ENCODE results near the gene CRYBA2.

The CRYBA2 gene

GRCh38 chr2:219022616-219023015 lies 29.4 kb upstream of the CRYBA2 start:
- DNase-seq, result no peak

- no peak for DNase-seq
These were observed 28.8 kb upstream of the CRYBA2 start for GRCh38 chr2:219022041-219022440.

DNA sequence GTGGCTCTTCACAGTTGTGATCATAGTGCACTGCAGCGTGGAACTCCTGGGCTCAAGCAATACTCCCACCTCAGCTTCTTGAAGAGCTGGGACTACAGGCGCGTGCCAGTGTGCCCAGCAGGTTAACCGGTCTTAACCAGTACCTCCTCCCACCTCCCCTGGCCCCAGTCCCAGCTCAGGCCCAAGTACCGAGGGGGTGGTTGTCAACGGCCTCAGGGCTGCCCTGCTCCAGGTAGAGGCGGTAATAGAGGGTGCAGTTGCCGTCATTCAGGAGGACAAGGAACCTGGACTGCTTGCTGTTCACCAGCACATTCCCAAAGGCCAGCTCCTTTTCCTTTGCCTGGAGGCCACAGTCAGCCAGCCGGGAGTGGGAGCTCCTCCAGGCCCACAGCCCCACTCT lies 28.4 kb upstream of the CRYBA2 start:
- DNase-seq, result no peak

- DNase-seq, result no peak
These were observed 27.6 kb upstream of the CRYBA2 start for GRCh38 chr2:219020604-219021365.

- no peak for DNase-seq
These were observed 26.2 kb upstream of the CRYBA2 start for GRCh38 chr2:219019436-219019835.

- no peak for DNase-seq
These were observed 25.5 kb upstream of the CRYBA2 start for GRCh38 chr2:219018726-219019125.

DNA sequence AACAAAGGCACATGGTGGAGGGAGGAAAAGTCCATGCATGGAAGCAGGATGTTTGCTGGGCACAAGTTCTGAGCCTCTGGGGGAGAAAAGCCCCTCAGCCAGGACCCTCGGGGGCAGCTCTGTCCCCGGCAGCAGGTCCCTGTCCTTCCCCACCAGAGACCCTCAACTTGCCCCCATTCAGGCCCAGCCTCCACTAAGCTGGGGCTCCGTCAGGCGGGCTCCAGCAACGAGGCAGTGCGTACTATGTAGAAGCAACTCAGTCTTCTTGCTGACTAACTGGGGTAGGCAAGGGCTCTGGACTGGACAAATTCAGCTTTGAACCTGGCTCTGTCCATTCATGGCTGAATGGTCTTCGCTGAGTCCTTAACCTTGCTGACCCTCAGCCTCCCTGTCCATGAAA lies 25.1 kb upstream of the CRYBA2 start:
- no peak for DNase-seq

DNA sequence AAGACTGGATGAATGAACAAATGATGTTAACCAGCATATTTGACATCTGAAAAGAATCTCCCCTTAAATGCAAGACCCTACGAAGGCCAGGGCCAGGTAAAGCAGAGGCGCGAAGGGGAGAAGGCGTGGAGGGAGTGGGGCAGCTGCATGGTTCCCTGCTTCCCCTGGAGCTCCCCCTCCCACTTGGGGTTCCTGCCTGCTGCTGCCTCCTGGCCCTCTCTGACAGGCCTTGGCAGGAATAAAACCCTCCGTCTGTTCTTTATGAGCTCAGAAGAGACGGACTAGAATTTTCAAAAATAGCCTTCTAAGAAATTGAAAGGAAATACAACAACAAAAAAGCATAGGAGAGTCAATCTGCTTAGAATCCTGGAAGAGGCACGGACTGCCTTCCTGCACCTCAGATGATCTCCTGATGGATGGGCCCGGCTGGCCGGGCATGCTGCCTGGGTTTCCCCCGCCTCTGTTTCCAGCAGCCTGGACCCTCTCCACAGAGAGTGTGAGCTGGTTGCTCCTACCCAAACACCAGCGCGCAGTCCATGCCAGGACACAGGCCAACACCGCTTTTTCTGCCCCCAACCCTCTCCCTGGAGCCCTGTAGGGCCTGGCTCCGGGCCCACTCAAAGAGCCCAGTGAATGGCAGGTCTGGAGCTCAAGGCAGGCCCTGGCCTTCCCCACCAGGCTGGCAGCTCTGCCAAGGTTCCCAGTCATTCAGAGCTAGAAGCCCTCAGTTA lies 24.1 kb upstream of the CRYBA2 start:
- DNase-seq, result no peak

GRCh38 chr2:219016721-219017120 lies 23.5 kb upstream of the CRYBA2 start:
- DNase-seq, result no peak

DNA sequence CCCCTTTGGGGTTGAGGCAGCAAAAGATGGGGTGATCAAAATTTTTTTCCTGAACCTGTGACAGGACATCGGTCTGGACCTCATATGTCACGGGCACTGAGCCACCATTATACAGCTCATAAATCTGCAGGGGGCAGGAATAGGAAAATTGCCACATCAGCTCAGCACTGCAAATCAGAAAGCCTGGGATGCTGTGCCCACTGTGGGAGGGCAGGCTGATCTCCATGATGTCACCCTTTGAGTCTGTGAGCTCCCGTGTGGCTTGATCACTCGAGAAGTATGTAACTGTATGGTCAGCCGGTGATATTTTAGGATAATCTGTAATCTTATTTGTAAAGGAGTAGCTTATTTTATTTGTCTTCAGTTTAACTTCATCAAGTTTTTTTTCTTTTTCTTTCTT lies 17.7 kb upstream of the CRYBA2 start:
- no peak for DNase-seq

DNA sequence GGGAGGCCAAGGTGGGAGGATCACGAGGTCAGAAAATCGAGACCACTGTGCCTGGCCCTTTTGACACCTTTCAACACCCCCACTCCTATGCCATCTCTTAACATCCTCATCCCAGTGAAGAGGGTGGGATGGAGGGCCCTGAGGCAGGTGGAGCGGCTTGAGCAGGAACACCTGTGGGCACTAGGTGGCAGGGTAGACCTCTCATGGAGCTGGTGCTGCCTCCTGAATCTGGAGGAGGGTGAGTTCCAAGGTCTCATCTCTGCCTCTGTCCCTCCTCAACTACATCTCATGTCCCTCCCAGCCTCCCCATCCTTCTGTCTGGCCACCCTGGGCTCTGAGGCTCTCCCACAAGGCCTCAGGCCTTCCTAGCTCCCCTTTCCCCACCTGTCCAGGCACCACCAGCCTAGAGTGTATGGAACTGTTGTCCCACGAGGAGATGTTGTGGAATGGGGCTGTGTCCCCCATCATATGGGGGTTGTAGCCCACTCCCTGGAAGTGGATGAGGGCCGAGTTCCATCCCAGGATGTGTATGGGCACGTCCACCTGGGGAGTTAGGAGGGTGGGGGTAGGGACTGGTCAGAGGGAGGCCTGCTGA lies 17.0 kb upstream of the CRYBA2 start:
- peak; percentile 16 for DNase-seq

GRCh38 chr2:219009294-219009693 lies 16.1 kb upstream of the CRYBA2 start:
- no peak for DNase-seq

- no peak for DNase-seq
These were observed 10.8 kb upstream of the CRYBA2 start for GRCh38 chr2:219003979-219004378.

DNA sequence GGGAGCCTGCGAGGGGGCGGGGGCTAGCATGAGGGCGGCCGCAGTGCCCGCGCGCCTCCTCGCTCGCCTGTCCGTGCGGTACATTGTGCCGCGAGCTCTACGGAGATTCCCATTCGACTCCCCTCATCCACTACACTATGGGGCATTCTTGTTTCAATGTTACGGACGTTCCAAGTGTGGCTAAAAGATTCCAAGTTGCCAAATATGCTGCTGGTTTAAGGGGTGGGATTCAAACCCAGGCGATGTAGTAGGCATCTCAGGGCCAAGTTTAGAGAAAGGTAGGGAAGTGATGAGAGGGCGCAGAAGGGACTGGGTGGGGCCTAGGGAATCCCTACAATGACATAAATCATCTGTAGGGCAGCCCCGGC lies 10.0 kb upstream of the CRYBA2 start:
- DNase-seq, result no peak

DNA sequence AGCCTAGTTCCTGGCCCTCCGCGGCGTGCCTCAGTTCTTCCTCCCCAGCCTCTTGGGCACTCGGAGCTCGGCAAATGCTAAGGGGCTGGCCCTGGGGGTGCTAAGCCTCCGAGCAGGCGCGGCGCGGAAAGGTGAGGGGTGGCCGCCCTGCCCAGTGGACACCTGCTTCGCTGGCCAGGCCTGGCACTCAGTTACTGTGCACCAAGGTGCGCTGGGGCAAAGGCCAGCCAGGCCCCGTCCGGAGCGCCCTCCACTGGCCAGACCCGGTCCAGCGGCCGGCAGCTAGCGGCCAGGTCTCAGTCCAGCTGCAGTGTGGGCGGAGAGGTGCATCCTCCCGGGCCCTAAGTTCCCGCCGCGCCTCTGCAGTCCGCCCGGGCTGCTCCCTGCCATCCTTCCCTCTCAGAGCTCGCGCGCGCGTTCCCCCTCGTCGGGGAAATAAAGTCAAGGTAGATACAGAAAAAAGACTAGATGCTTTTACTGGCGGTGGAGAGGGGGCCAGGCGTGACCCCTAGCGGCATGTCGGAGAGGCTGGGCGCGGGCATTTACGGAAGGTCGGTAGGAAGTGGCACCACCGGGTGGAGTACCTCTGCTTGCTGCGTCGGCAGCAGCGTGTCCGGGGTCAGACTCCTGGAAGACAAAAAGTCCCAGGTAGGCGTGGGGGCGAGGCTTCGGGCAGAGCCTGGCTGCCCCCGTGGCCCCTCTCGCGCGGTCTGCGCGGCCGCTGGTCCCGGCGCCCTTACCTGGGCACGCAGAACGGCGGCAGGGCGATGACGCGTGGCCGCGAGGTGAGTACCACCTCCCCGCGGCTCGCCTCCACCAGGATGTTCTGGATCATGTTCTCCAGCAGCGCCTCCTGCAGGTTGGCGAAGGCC lies 9.4 kb upstream of the CRYBA2 start:
- DNase-seq, result no peak

DNA sequence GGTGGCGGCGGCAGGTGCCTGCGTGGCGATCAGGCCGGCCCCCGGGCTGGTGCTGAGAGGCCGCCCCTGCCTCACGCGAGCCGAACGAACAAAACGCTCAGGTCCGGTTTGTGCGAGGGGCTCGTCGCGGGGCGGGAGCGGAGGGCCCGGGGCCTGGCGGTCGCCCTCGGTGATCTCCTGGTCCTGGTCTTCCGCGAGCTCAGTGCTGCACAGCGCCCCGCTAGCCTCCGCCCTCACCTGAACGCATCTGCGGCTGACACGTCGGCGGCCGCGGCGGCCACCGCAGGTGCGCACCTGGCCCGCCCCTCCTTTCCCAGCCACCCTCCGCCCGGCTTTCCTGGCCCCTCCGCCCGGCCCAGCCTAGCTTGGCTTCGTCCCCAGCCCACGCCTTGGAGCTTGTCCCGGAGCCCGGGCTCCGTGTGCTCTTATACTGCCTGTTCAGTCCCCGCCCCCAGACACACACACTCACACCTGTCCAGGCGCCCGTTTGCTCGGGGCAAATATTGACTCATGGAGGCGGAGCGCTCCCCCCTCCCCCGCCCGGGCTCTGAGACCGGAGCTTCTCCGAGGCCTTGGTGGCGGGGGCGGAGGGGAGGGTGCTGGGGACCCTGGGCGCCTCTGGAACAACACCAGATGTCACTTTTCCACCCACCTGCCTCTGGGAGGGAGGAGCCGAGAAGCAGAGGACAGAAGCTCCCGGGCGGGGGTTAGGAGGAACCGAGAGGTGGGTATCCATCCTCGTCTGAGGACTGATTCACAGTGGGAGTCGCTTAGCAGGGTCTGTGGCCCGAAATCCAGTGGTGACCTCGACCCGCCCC lies 8.6 kb upstream of the CRYBA2 start:
- peak; percentile 91 for DNase-seq

- DNase-seq, result peak; percentile 26
These were observed 7.9 kb upstream of the CRYBA2 start for GRCh38 chr2:219001100-219001576.

DNA sequence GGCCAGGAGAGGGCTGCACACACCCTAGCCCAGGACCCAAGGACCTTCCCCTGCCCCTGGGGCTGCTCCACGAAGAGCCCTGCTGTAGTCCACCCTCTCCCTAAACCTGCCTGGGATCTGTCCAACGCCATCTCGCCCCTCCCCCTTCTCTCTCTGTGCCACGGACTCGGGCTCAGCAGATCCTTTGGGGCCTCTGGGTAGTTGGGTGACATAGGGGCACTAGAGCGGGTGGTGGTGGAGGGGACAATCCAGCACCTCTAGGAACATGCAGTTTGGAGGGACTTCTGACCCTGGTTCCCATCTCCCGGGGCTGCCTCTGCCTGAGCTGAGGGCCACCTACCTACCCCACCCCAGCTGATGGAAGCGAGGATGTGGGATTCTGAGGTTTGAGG lies 7.3 kb upstream of the CRYBA2 start:
- peak; percentile 14 for DNase-seq

DNA sequence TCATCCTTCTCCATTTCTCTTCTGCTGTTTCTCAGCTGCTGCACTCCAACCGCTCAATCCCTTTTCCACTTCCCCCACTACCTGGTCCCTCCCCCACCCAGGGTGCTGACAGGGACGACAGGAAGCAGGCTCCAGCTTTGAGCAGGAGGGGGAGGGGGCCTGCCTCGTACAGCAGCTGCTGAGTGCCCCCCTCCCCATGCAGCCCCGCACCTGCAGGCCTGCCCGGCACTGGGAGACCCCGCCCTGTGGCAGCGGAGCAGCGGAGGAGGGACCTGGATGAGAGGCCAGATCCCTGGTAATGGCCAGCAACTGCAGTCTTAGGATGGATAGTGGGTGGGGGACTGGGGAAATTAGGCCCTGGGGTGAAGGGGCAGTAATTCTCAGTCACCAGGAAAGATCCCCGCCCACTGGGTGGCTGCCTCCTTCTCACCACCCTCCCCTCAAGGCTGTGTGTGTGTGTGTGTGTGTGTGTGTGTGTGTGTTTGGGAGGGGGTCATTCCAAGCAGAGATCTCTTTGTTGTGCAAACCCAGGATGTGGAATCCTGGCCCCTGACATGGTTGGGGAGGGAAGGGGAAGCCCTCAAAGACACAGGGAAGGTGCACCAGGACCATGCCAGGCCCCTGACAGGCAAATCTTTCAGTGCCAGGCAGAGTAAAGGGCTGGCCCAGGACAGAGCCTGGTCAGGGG lies 6.8 kb upstream of the CRYBA2 start:
- peak; percentile 69 for DNase-seq

GRCh38 chr2:218999021-218999880 lies 6.0 kb upstream of the CRYBA2 start:
- DNase-seq, result no peak

All from DMS79 (cell line).